Measurements from ENCODE around the gene MPC1L. TPM values are rescaled to one million over a fixed set of nuclear protein-coding genes. Genes with fewer than 3 reads are reported as not detected.
"Not testable (repeated sequence)": the region's sequence is repeated elsewhere in the genome, so short reads cannot be mapped to it uniquely, and the experiment has no call there.

MPC1L gene
- not detected for total RNA-seq
- polyA plus RNA-seq = not detected
- long read RNA-seq, donor 1 = 0 reads
- long read RNA-seq, donor 2 = 0 reads
- long read RNA-seq, donor 3 = 0 reads
- long read RNA-seq, donor 4 = 0 reads
- long read RNA-seq, donor 5 = 0 reads
- long read RNA-seq, donor 6 = 0 reads
- long read RNA-seq, donor 7 = 0 reads
- long read RNA-seq, donor 8 = 0 reads
- long read RNA-seq, donor 9 = 0 reads
- long read RNA-seq, donor 10, partial matches to known transcripts = 0 of 1 reads
- long read RNA-seq, donor 10, other reads (novel, unspliced or antisense) = 0 of 1 reads

- peaks cover 0 to 8% (median 0%) of the 10 kb centered on the region in 3 donors for H3K27me3 ChIP-seq
- H3K27ac ChIP-seq = no peak within 1 kb of the TSS
- peaks cover 0 to 8% (median 2%) of the 10 kb centered on the region in 4 donors for H3K9me3 ChIP-seq
- no peak for TF ChIP-seq EP300 (IDR thresholded peaks at IDR 0.05)
- no peak for TF ChIP-seq POLR2AphosphoS5 (IDR thresholded peaks at IDR 0.05)
- no peak for TF ChIP-seq POLR2A (IDR thresholded peaks at IDR 0.05)
- TF ChIP-seq, protein P1, sequence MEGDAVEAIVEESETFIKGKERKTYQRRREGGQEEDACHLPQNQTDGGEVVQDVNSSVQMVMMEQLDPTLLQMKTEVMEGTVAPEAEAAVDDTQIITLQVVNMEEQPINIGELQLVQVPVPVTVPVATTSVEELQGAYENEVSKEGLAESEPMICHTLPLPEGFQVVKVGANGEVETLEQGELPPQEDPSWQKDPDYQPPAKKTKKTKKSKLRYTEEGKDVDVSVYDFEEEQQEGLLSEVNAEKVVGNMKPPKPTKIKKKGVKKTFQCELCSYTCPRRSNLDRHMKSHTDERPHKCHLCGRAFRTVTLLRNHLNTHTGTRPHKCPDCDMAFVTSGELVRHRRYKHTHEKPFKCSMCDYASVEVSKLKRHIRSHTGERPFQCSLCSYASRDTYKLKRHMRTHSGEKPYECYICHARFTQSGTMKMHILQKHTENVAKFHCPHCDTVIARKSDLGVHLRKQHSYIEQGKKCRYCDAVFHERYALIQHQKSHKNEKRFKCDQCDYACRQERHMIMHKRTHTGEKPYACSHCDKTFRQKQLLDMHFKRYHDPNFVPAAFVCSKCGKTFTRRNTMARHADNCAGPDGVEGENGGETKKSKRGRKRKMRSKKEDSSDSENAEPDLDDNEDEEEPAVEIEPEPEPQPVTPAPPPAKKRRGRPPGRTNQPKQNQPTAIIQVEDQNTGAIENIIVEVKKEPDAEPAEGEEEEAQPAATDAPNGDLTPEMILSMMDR (IDR thresholded peaks at IDR 0.05) = no peak
- no peak within 1 kb of the TSS for H3K4me3 ChIP-seq
- no peak for DNase-seq
- no peaks in the 10 kb centered on the region for H3K4me1 ChIP-seq
- peaks cover 0 to 18% (median 14%) of the 10 kb centered on the region in 4 donors for H3K36me3 ChIP-seq
- intact Hi-C loops (cut with DNase I; ENCODE audit: low total_unique reads) = no loop called here
- 90 to 97% (median 96%) methylated on average over 30 to 38 of the region's 38 CpGs for WGBS, 5 donors
These were observed at the start of gene MPC1L for GRCh38 chrX:40623139-40623536. Gene MPC1L, plus strand, starts transcription at chrX:40623428. Its CDS starts 138 bp downstream, at chrX:40623566.

- no peaks in the 10 kb centered on the region for H3K4me1 ChIP-seq
- H3K4me3 ChIP-seq = no peak overlapping the region
- H3K9me3 ChIP-seq = no peaks in the 10 kb centered on the region
- H3K36me3 ChIP-seq = no peaks in the 10 kb centered on the region
- intact Hi-C loops (cut with DNase I; ENCODE audit: low total_unique reads) = no loop called here
- DNase-seq = no peak
- TF ChIP-seq EP300 (IDR thresholded peaks at IDR 0.05) (no peak), POLR2AphosphoS5 (IDR thresholded peaks at IDR 0.05) (no peak), POLR2A (IDR thresholded peaks at IDR 0.05) (no peak)
- TF ChIP-seq, protein P1 (IDR thresholded peaks at IDR 0.05) = no peak
- H3K27me3 ChIP-seq = no peaks in the 10 kb centered on the region
- 50 to 73% (median 55%) methylated on average over 2 of the region's 2 CpGs for WGBS, 5 donors
- no peak overlapping the region for H3K27ac ChIP-seq
These were observed 49.5 kb upstream of the MPC1L start for GRCh38 chrX:40573763-40574162.

- H3K4me1 ChIP-seq; DNase-seq; H3K9me3 ChIP-seq; H3K27ac ChIP-seq; intact Hi-C loops (cut with DNase I; ENCODE audit: low total_unique reads); H3K27me3 ChIP-seq; H3K4me3 ChIP-seq; H3K36me3 ChIP-seq: not testable (repeated sequence)
- WGBS, 5 donors = 45 to 79% (median 71%) methylated on average over 2 of the region's 2 CpGs
These were observed 47.8 kb upstream of the MPC1L start for GRCh38 chrX:40575411-40575810.

DNA sequence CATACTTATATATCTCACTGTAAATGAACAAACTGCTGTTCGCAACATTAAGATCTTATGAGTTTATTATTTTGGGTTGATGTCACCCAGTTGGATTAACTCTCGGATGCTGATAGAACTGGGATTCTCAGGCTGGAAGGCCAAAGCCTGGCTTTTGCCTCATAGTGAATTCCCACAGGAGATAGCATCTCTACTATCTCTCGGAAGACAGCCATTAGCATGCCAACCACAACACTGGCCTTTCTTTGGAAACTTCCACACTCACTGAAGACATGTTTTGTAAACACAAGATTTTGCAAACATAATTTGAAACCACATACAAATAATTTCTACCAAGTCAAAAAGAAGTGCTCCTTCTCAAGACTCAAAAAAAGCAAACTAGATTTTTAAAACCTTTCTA is 46.9 kb upstream of the MPC1L start:
- 82 to 95% (median 90%) methylated on average over 3 of the region's 3 CpGs for WGBS, 5 donors
- H3K4me3 ChIP-seq = no peak overlapping the region
- H3K27me3 ChIP-seq = no peaks in the 10 kb centered on the region
- peaks cover 0 to under 1% (median 0%) of the 10 kb centered on the region in 4 donors for H3K4me1 ChIP-seq
- DNase-seq = no peak
- H3K36me3 ChIP-seq = no peaks in the 10 kb centered on the region
- no peak for TF ChIP-seq POLR2AphosphoS5 (IDR thresholded peaks at IDR 0.05)
- TF ChIP-seq, protein P1 (IDR thresholded peaks at IDR 0.05) = no peak
- TF ChIP-seq EP300 (IDR thresholded peaks at IDR 0.05) = no peak
- no peak for TF ChIP-seq POLR2A (IDR thresholded peaks at IDR 0.05)
- H3K27ac ChIP-seq = no peak overlapping the region
- peaks cover 0 to 4% (median 0%) of the 10 kb centered on the region in 4 donors for H3K9me3 ChIP-seq
- intact Hi-C loops (cut with DNase I; ENCODE audit: low total_unique reads) = no loop called here

- 39 to 74% (median 51%) methylated on average over 7 of the region's 7 CpGs for WGBS, 5 donors
- Histone ChIP-seq H3K27me3 (no peaks in the 10 kb centered on the region), H3K4me1 (peaks cover 7 to 17% (median 9%) of the 10 kb centered on the region in 4 donors), H3K27ac (no peak overlapping the region), H3K4me3 (no peak overlapping the region), H3K36me3 (no peaks in the 10 kb centered on the region), H3K9me3 (peaks cover 0 to 4% (median 0%) of the 10 kb centered on the region in 4 donors)
- DNase-seq = peak in 1 of 2 donors; percentile 20
- intact Hi-C loops (cut with DNase I; ENCODE audit: low total_unique reads) = no loop called here
- TF ChIP-seq EP300 (IDR thresholded peaks at IDR 0.05) = no peak
These were observed 45.1 kb upstream of the MPC1L start for GRCh38 chrX:40578039-40578695.
